Measurements from ENCODE around the gene PHF12.

Gene PHF12

DNA sequence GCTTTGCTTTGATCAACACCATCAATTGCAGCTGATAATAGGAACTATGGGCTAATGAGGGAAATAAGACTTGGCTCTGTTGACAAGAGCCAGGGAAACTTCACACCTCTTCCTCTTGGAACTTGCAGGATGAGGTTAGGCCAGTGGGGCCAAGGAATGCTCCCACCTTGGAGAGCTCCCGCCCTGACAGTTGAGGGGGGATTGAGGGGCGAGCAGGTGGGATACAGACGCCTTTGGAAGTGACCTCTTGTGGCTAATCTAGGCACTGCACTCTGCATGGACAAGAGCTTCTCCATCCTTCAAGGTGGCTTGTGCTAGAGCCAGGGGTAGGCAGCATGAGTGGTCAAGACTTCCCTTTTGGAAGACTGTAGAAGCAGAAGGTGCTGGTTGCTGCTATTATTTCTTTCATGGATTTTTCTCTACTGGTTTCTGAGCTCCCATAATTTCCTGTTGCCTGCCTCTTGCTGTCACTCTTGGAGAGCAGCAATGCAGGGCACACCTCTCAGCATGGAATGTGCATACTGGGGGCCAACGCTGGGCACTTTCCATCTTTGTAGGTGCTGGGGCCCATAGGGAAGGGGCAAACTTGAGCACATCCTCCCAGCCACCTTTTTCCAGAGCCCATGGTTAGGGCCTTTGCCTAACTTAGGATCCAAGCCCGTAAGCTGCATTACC lies 2.3 kb upstream of the PHF12 start:
- Histone ChIP-seq H3K4me3 (ENCODE audit: low read depth, low read length) (no peak overlapping the region), H3K9ac (ENCODE audit: low read depth, low read length) (no peak overlapping the region), H3K4me1 (ENCODE audit: control insufficient read depth, insufficient read depth, low read length) (peaks cover 13% of the 10 kb centered on the region), H3K27ac (ENCODE audit: low read depth, low read length) (no peak overlapping the region), H3K9me3 (ENCODE audit: control insufficient read depth, insufficient read depth, low read length) (no peaks in the 10 kb centered on the region), H3K27me3 (ENCODE audit: control insufficient read depth, insufficient read depth, low read length) (no peaks in the 10 kb centered on the region), H3K36me3 (ENCODE audit: control insufficient read depth, insufficient read depth, low read length) (peaks cover 1% of the 10 kb centered on the region; the same call in 1 of the 2 replicates)

GRCh38 chr17:28951991-28952975 lies 965 bp upstream of the PHF12 start:
- H3K36me3 ChIP-seq (ENCODE audit: control insufficient read depth, insufficient read depth, low read length), result peaks cover 14% of the 10 kb centered on the region
- peak overlapping the region; percentile 77 for H3K9ac ChIP-seq (ENCODE audit: low read depth, low read length)
- H3K27ac ChIP-seq (ENCODE audit: low read depth, low read length), result peak overlapping the region; percentile 93
- no peaks in the 10 kb centered on the region for H3K9me3 ChIP-seq (ENCODE audit: control insufficient read depth, insufficient read depth, low read length)
- H3K27me3 ChIP-seq (ENCODE audit: control insufficient read depth, insufficient read depth, low read length), result no peaks in the 10 kb centered on the region
- peak overlapping the region; percentile 75 for H3K4me3 ChIP-seq (ENCODE audit: low read depth, low read length)
- H3K4me1 ChIP-seq (ENCODE audit: control insufficient read depth, insufficient read depth, low read length), result peaks cover 26% of the 10 kb centered on the region

DNA sequence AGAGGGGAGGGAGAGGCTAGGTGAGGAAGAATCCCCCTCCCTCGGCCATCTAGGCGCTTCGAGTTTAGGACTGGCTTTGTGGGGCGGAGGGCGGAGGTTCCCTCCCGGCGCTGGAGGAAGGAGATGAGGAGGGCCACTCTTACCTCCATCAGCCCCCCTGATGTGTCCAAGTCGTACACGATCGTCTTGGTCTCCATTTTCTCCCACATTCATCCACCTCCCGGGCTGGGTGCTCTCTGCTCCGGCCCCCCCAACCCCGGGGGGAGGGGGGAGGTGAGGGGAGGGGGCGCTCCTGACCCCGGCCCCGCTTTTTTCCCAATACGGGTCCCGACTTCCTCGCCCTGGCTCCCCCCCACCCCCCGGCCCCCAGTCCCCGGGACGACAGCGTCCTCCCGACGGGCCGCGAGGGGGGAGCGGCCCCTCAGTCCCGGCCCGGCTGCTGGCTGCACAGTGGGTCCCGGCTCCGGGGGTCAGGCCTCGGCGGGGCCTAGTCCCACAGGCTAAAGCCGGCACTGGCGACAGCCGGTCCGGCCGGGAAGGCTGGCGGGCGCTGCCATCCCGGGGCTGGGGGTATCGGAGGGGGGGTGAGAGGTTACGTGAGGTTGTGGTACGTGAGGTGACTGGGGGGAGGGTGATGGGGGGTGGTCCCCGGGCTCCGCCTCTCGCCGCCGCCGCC lies 428 bp downstream of the PHF12 start:
- Histone ChIP-seq H3K27me3 (ENCODE audit: control insufficient read depth, insufficient read depth, low read length) (no peaks in the 10 kb centered on the region), H3K36me3 (ENCODE audit: control insufficient read depth, insufficient read depth, low read length) (peaks cover 23% of the 10 kb centered on the region), H3K4me3 (ENCODE audit: low read depth, low read length) (peak overlapping the region; percentile 93), H3K27ac (ENCODE audit: low read depth, low read length) (peak overlapping the region; percentile 93), H3K9me3 (ENCODE audit: control insufficient read depth, insufficient read depth, low read length) (no peaks in the 10 kb centered on the region), H3K9ac (ENCODE audit: low read depth, low read length) (peak overlapping the region; percentile 81), H3K4me1 (ENCODE audit: control insufficient read depth, insufficient read depth, low read length) (peaks cover 25% of the 10 kb centered on the region)

GRCh38 chr17:28950017-28950751 lies 1.1 kb downstream of the PHF12 start:
- H3K27ac ChIP-seq (ENCODE audit: low read depth, low read length), result peak overlapping the region; percentile 93
- H3K4me3 ChIP-seq (ENCODE audit: low read depth, low read length), result peak overlapping the region; percentile 93
- no peaks in the 10 kb centered on the region for H3K27me3 ChIP-seq (ENCODE audit: control insufficient read depth, insufficient read depth, low read length)
- no peaks in the 10 kb centered on the region for H3K9me3 ChIP-seq (ENCODE audit: control insufficient read depth, insufficient read depth, low read length)
- peaks cover 28% of the 10 kb centered on the region for H3K36me3 ChIP-seq (ENCODE audit: control insufficient read depth, insufficient read depth, low read length)
- peaks cover 23% of the 10 kb centered on the region for H3K4me1 ChIP-seq (ENCODE audit: control insufficient read depth, insufficient read depth, low read length)
- H3K9ac ChIP-seq (ENCODE audit: low read depth, low read length), result peak overlapping the region; percentile 81

DNA sequence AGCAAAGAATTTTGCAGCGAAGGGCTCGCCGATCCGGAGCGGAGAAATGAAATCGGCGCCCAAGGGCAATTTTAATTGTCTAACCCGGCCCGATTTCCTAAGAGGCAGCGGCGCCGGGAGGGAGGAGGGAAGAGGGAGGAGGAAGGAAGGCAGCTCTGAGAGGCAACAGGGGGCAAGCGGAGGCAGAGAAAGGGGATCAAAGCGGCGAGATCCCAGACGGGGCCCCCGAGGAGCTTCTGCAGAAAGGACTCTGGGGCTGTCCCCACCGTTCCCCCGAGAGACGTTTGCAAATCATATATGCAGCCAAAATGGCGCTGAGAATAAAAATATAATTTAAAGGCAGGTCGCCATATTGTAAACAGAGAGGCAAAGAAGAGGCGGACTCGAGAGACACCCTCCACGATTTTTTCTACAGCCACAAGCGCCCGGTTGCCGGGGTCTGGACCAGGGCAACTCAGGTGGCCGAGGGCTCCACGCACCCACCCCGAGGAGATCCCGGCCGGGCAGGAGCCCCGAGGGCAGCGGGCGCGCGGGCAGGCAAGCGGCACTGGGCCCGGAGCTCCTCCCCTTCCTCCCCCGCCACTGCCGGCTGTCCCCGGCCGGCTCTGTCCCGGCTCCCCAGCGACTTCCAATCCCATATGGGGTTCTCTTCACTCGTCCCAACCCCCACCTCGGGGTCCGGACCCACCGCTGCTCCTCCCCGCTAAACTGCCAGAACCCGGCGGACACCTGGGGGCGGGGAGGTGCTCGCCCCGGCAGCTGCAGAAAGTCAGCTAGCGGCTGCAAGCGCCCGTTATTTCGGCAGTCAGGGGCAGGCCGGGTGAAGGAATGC lies 1.9 kb downstream of the PHF12 start:
- peaks cover 23% of the 10 kb centered on the region for H3K4me1 ChIP-seq (ENCODE audit: control insufficient read depth, insufficient read depth, low read length)
- peak overlapping the region; percentile 93 for H3K27ac ChIP-seq (ENCODE audit: low read depth, low read length)
- peak overlapping the region; percentile 93 for H3K4me3 ChIP-seq (ENCODE audit: low read depth, low read length)
- H3K36me3 ChIP-seq (ENCODE audit: control insufficient read depth, insufficient read depth, low read length), result peaks cover 35% of the 10 kb centered on the region
- no peaks in the 10 kb centered on the region for H3K9me3 ChIP-seq (ENCODE audit: control insufficient read depth, insufficient read depth, low read length)
- H3K9ac ChIP-seq (ENCODE audit: low read depth, low read length), result peak overlapping the region; percentile 81
- no peaks in the 10 kb centered on the region for H3K27me3 ChIP-seq (ENCODE audit: control insufficient read depth, insufficient read depth, low read length)

DNA sequence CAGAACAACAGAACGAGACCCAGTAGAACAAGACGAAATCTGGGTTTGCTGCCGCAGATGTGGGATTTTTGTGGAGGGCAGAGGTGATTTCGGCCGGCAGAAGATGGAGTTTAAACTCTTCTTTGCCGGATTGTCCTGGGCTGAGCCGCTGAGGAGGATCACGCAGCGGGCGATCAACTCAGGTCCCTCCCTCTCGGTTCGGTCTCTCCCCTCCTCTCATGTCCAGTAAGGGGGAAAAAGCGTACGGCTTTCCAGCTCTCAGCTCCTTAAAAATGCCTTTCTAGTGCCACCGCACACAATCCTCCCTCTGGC lies 2.5 kb downstream of the PHF12 start:
- Histone ChIP-seq H3K4me1 (ENCODE audit: control insufficient read depth, insufficient read depth, low read length) (peaks cover 23% of the 10 kb centered on the region), H3K4me3 (ENCODE audit: low read depth, low read length) (peak overlapping the region; percentile 93), H3K36me3 (ENCODE audit: control insufficient read depth, insufficient read depth, low read length) (peaks cover 41% of the 10 kb centered on the region), H3K9ac (ENCODE audit: low read depth, low read length) (peak overlapping the region; percentile 81), H3K27ac (ENCODE audit: low read depth, low read length) (peak overlapping the region; percentile 93), H3K27me3 (ENCODE audit: control insufficient read depth, insufficient read depth, low read length) (no peaks in the 10 kb centered on the region), H3K9me3 (ENCODE audit: control insufficient read depth, insufficient read depth, low read length) (no peaks in the 10 kb centered on the region)

DNA sequence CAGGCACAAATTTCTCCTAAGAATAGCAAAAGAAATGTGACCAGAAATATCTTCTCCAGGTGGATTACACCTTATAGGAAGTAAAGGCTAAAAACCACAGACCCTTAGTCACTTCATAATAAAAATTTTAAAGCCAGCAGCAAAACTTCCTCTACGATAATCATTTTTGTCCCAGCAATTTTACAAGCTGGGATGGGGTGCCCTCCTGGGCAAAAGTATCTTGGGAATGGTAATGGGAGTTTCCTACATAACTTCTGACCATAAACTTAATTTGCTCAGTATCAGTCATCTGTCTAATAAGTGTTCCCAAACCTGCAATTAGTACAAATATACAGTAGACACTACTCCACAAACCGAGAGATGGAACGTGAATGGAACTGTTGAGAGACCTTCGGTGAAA lies 3.0 kb downstream of the PHF12 start:
- Histone ChIP-seq H3K9ac (ENCODE audit: low read depth, low read length) (peak overlapping the region; percentile 81), H3K4me3 (ENCODE audit: low read depth, low read length) (peak overlapping the region; percentile 93), H3K27me3 (ENCODE audit: control insufficient read depth, insufficient read depth, low read length) (no peaks in the 10 kb centered on the region), H3K4me1 (ENCODE audit: control insufficient read depth, insufficient read depth, low read length) (peaks cover 23% of the 10 kb centered on the region), H3K27ac (ENCODE audit: low read depth, low read length) (peak overlapping the region; percentile 93), H3K36me3 (ENCODE audit: control insufficient read depth, insufficient read depth, low read length) (peaks cover 46% of the 10 kb centered on the region), H3K9me3 (ENCODE audit: control insufficient read depth, insufficient read depth, low read length) (no peaks in the 10 kb centered on the region)

DNA sequence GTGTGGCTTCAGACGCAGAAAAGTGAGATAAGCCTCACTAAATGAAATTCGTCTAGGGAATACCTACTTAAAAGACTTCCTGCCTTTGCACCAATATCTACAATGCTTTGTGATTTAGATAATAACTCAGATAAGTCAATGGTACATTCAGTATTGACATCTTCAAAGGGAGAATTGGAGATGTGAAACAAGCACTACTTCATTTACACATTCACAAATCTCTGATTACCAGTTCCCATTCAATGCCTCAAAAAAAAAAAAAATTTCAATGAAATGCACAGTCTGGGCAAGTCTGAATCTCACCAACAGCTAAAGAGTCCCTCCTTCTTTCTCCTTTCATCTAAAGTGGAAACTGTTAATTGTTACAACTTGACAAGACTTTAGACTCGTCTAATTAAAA lies 3.7 kb downstream of the PHF12 start:
- Histone ChIP-seq H3K4me1 (ENCODE audit: control insufficient read depth, insufficient read depth, low read length) (peaks cover 16% of the 10 kb centered on the region), H3K9ac (ENCODE audit: low read depth, low read length) (no peak overlapping the region), H3K27ac (ENCODE audit: low read depth, low read length) (no peak overlapping the region), H3K9me3 (ENCODE audit: control insufficient read depth, insufficient read depth, low read length) (no peaks in the 10 kb centered on the region), H3K36me3 (ENCODE audit: control insufficient read depth, insufficient read depth, low read length) (peaks cover 53% of the 10 kb centered on the region), H3K27me3 (ENCODE audit: control insufficient read depth, insufficient read depth, low read length) (no peaks in the 10 kb centered on the region), H3K4me3 (ENCODE audit: low read depth, low read length) (peak overlapping the region; percentile 93; the same call in 1 of the 2 replicates)

DNA sequence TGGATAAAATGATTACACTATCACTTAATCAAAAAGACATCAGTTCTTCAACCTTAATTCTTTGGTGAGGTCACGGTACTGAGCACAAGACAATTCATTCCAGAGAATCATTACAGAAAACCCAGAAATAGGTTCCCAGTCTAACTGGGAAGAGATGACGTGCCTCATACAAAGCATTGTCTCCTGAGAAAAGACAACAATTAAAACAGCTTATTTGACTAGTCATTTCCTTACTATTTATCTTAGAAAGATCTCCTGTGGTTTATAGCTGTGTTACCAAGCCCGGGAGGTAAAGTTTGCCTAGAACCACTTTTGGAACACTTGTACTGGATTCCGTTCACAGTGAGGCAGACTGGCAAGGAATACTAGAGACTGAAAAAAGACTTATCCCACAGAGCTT lies 5.1 kb downstream of the PHF12 start:
- peak overlapping the region; percentile 38 for H3K27ac ChIP-seq (ENCODE audit: low read depth, low read length)
- no peaks in the 10 kb centered on the region for H3K27me3 ChIP-seq (ENCODE audit: control insufficient read depth, insufficient read depth, low read length)
- peaks cover 14% of the 10 kb centered on the region for H3K4me1 ChIP-seq (ENCODE audit: control insufficient read depth, insufficient read depth, low read length)
- H3K4me3 ChIP-seq (ENCODE audit: low read depth, low read length), result no peak overlapping the region
- H3K9ac ChIP-seq (ENCODE audit: low read depth, low read length), result no peak overlapping the region
- H3K36me3 ChIP-seq (ENCODE audit: control insufficient read depth, insufficient read depth, low read length), result peaks cover 53% of the 10 kb centered on the region
- H3K9me3 ChIP-seq (ENCODE audit: control insufficient read depth, insufficient read depth, low read length), result no peaks in the 10 kb centered on the region
